ENCODE results near the gene NUP93. TPM values are rescaled to one million over a fixed set of nuclear protein-coding genes. Genes with fewer than 3 reads are reported as not detected.

Gene NUP93
- total RNA-seq = 73.3 and 81.0 TPM in 2 replicates

DNA sequence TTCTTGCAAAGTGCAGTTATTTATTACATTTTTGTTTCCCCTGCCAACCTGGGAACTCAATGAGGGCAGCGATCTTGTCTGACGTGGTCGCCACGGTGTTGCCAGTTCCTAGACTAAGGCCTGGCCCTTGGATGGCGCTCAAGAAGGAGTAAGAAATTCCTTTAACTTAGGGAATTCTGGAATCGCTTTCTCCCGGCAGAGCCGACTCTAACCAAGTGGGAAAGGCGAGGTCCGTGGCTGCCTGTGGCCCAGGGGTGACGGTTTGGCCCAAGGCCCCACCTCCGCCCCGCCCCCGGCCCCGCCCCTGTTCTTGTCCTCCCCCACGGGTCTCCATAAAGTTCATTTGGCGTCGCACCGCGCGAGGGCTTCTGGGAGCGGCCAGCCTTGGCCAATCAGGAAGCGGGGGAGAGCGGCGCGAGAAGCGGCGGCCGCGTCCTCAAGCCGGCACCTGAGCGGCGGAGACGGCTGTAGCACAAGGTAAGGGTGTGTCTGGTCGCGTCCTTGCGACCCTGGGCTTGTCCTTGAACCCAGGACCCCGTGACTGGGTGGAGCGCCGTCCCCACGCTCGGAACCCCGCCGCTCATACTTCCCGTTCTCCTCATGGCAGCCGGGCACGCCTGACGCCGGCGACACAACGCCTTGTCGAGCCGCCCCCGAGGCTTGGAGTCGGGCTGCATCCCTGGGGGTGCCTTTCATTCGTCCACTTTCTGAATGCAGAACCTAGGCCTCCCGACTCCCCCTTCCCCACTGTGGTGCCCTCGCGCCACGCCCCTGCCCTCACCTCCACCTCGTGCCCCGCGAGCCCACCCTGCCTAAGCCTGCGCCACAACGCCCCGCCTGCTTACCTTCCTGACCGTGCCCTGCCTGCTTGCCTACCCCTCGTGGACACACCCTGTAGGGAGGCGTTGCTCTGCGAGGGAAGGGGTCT, at the start of gene NUP93:
Gene NUP93, plus strand, starts transcription at position 395 of the 928 bp plus-strand sequence. CDS start 18,119 bp downstream, outside the sequence.

GRCh38 chr16:56681939-56682702, 47.8 kb upstream of the NUP93 start, which contains the start of gene MT1X:
Gene MT1X, plus strand, starts transcription at chr16:56682470. Its CDS starts 71 bp downstream, at chr16:56682541.

GRCh38 chr16:56864960-56865359, 135.0 kb downstream of the NUP93 start, which contains the start of gene SLC12A3:
Gene SLC12A3, plus strand, starts transcription at chr16:56865207. Its CDS starts 29 bp downstream, at chr16:56865236.

Other genes starting within 250 kb of the NUP93 start
- gene BBS2, start 210.1 kb upstream of the NUP93 start, total RNA-seq = 29.9 and 31.2 TPM in 2 replicates
- not detected in 2 replicates for gene MT4, start 165.1 kb upstream of the NUP93 start, total RNA-seq
- gene MT3, start 140.6 kb upstream of the NUP93 start, total RNA-seq = not detected in 2 replicates
- 613 and 722 TPM in 2 replicates for gene MT2A, start 121.5 kb upstream of the NUP93 start, total RNA-seq
- gene MT1E, start 104.3 kb upstream of the NUP93 start, total RNA-seq = 213 TPM in 2 replicates
- 2.8 and 3.0 TPM in 2 replicates for gene MT1M, start 97.5 kb upstream of the NUP93 start, total RNA-seq
- 23.9 and 27.7 TPM in 2 replicates for gene MT1A, start 91.5 kb upstream of the NUP93 start, total RNA-seq
- not detected in 2 replicates for gene MT1B, start 78.2 kb upstream of the NUP93 start, total RNA-seq
- gene MT1F, start 72.2 kb upstream of the NUP93 start, total RNA-seq = 0.15 TPM in 1 of 2 replicates, not detected in the other
- 1.6 TPM in 1 of 2 replicates, not detected in the other for gene MT1G, start 62.1 kb upstream of the NUP93 start, total RNA-seq
- gene MT1H, start 60.3 kb upstream of the NUP93 start, total RNA-seq = not detected in 2 replicates
- gene MT1X, start 47.7 kb upstream of the NUP93 start, total RNA-seq = 30.9 and 62.4 TPM in 2 replicates
- gene SLC12A3, start 135.1 kb downstream of the NUP93 start, total RNA-seq = not detected in 2 replicates
- gene HERPUD1, start 202.0 kb downstream of the NUP93 start, total RNA-seq = 97.0 and 103 TPM in 2 replicates
- gene CETP, start 231.8 kb downstream of the NUP93 start, total RNA-seq = not detected in 2 replicates